Progenitor cell of endocrine pancreas (in vitro differentiated cells): ENCODE results near the gene FUCA2. TPM values are rescaled to one million over a fixed set of nuclear protein-coding genes. Genes with fewer than 3 reads are reported as not detected.

Experiments
- DNase-seq: peaks from one replicate; pipeline ENCODE4 v3.0.0; 2021; ENCODE audit warnings: low spot score; ENCODE audit not compliant: unreplicated experiment
- H3K27ac Mint-ChIP-seq: 2 replicates; pipeline ENCODE4 v1.8.0; 2021; ENCODE audit warnings: mild to moderate bottlenecking, moderate library complexity, mixed read lengths
- H3K27me3 Mint-ChIP-seq: 2 replicates; pipeline ENCODE4 v1.8.0; 2021; ENCODE audit warnings: mixed read lengths
- H3K36me3 Mint-ChIP-seq: 2 replicates; pipeline ENCODE4 v1.8.0; 2022; ENCODE audit warnings: mixed read lengths; ENCODE audit not compliant: insufficient read depth
- H3K4me1 Mint-ChIP-seq: 2 replicates; pipeline ENCODE4 v1.8.0; 2021; ENCODE audit warnings: low read depth, mixed read lengths
- H3K4me3 Mint-ChIP-seq: 2 replicates; pipeline ENCODE4 v1.8.0; 2021; ENCODE audit warnings: low read depth, mild to moderate bottlenecking, moderate library complexity, mixed read lengths
- H3K9me3 Mint-ChIP-seq: 2 replicates; pipeline ENCODE4 v1.8.0; 2021; ENCODE audit warnings: low read depth, mixed read lengths
- CTCF ChIP-seq: fragments of 200-600 bp; sonication (generic); IDR thresholded peaks from one replicate; pipeline ENCODE4 v1.5.0; 2021; ENCODE audit warnings: antibody characterized with exemption, mild to moderate bottlenecking; ENCODE audit not compliant: unreplicated experiment
- total RNA-seq: library from RNA; stranded (reverse); gene quantifications from 2 replicates; pipeline ENCODE4 v1.2.1, GENCODE V29; 2021

The FUCA2 gene
- total RNA-seq, 1 donor from 2014 or later, result 67.5 TPM

- Mint-ChIP-seq H3K27ac (peak overlapping the region; percentile 48), H3K27me3 (no peaks in the 10 kb centered on the region), H3K4me3 (no peak overlapping the region)
Observed at GRCh38 chr6:143555071-143555492, 43.6 kb upstream of the FUCA2 start.

GRCh38 chr6:143553337-143553736, 41.8 kb upstream of the FUCA2 start:
- Mint-ChIP-seq H3K4me3 (no peak overlapping the region), H3K27me3 (no peaks in the 10 kb centered on the region), H3K36me3 (peaks cover 7% of the 10 kb centered on the region), H3K9me3 (no peaks in the 10 kb centered on the region), H3K4me1 (peaks cover 36% of the 10 kb centered on the region), H3K27ac (no peak overlapping the region)
- TF ChIP-seq CTCF, result no peak
- no peak for DNase-seq

More at GRCh38 chr6:143555071-143555492, 43.6 kb upstream of the FUCA2 start:
- Mint-ChIP-seq H3K36me3 (peaks cover 7% of the 10 kb centered on the region), H3K4me1 (peaks cover 26% of the 10 kb centered on the region), H3K9me3 (no peaks in the 10 kb centered on the region)
- TF ChIP-seq CTCF, result no peak
- no peak for DNase-seq

- no peak for TF ChIP-seq CTCF
- Mint-ChIP-seq H3K27ac (no peak overlapping the region), H3K4me1 (peaks cover 35% of the 10 kb centered on the region), H3K27me3 (no peaks in the 10 kb centered on the region), H3K9me3 (no peaks in the 10 kb centered on the region), H3K4me3 (no peak overlapping the region), H3K36me3 (no peaks in the 10 kb centered on the region)
- DNase-seq, result no peak
Observed at GRCh38 chr6:143549949-143550268, 38.4 kb upstream of the FUCA2 start.

- Mint-ChIP-seq H3K36me3 (no peaks in the 10 kb centered on the region), H3K27me3 (no peaks in the 10 kb centered on the region), H3K27ac (peak overlapping the region; percentile 22), H3K4me3 (no peak overlapping the region), H3K9me3 (no peaks in the 10 kb centered on the region), H3K4me1 (peaks cover 32% of the 10 kb centered on the region)
- no peak for DNase-seq
- TF ChIP-seq CTCF, result no peak
Observed at GRCh38 chr6:143549221-143549948, 37.9 kb upstream of the FUCA2 start.

- H3K27ac Mint-ChIP-seq, result no peak overlapping the region
- H3K9me3 Mint-ChIP-seq, result no peaks in the 10 kb centered on the region
Observed at GRCh38 chr6:143546599-143546998, 35.1 kb upstream of the FUCA2 start.

More at GRCh38 chr6:143546599-143546998, 35.1 kb upstream of the FUCA2 start:
- H3K36me3 Mint-ChIP-seq, result no peaks in the 10 kb centered on the region
- no peak overlapping the region for H3K4me3 Mint-ChIP-seq
- peaks cover 43% of the 10 kb centered on the region for H3K4me1 Mint-ChIP-seq
- no peak for DNase-seq
- TF ChIP-seq CTCF, result no peak
- no peaks in the 10 kb centered on the region for H3K27me3 Mint-ChIP-seq
